Right lobe of liver (tissue), 6 donors: ENCODE data around the gene ZNF581. TPM values are rescaled to one million over a fixed set of nuclear protein-coding genes. Genes with fewer than 3 reads are reported as not detected.

Experiments used
- ATAC-seq, 4 donors: fragments of 200-7000 bp; cut with Tn5 transposase; one replicate each; pipeline ENCODE4 v1.9.1; 2020; ENCODE audit warnings: mild to moderate bottlenecking in 4 of 4, moderate library complexity in 4 of 4
- DNase-seq, 3 donors: peaks; one replicate each; pipeline ENCODE4 v3.0.0-alpha.2; 2020
- H3K27ac ChIP-seq, 3 donors: fragments of 200-600 bp; one replicate each; pipeline ENCODE4 v1.8.0; 2022
- H3K27me3 ChIP-seq, 2 donors: fragments of 200-600 bp; one replicate each; pipeline ENCODE4 v1.8.0; 2022
- H3K36me3 ChIP-seq, 4 donors: fragments of 200-600 bp; sonication (generic) in 1 of 4; one replicate each; pipeline versions ENCODE4 v1.5.1 to v1.8.0; 2017 to 2022; ENCODE audit warnings: control low read depth in 1 of 4
- H3K4me1 ChIP-seq, 4 donors: fragments of 200-600 bp; sonication (generic) in 1 of 4; one replicate each; pipeline versions ENCODE4 v1.5.1 to v1.8.0; 2017 to 2022; ENCODE audit warnings: control low read depth in 1 of 4
- H3K4me3 ChIP-seq, 3 donors: fragments of 200-600 bp; one replicate each; pipeline ENCODE4 v1.8.0; 2022
- H3K9me3 ChIP-seq, 4 donors: fragments of 200-600 bp; sonication (generic) in 1 of 4; one replicate each; pipeline versions ENCODE4 v1.5.1 to v1.8.0; 2017 to 2022; ENCODE audit warnings: control low read depth in 1 of 4
- POLR2A ChIP-seq: fragments of 450-650 bp; IDR thresholded peaks from one replicate; pipeline ENCODE4 v1.6.1; 2017; ENCODE audit warnings: antibody characterized with exemption, mild to moderate bottlenecking
- WGBS: methylation state at CpG from one replicate; pipeline ENCODE4 v1.1.6; 2018; ENCODE audit warnings: low coverage, low lambda C conversion rate; ENCODE audit not compliant: insufficient coverage; ENCODE audit errors: missing lambda C conversion rate; 5-methylcytosine and 5-hydroxymethylcytosine counted together
- intact Hi-C, 2 donors: fragments of 100-400 bp; cut with DNase I; formaldehyde crosslinking; loops; one replicate each; pipeline versions ENCODE4 v1.11.2 to v1.14.1; 2022
- total RNA-seq, 6 experiments: library from RNA; depleted of rRNA in 2 of 6; stranded (reverse); fragments of >200 nt in 2 of 6; fragmentation: NEBNext Ultra II Directional in 3 of 6; extraction: Animal tissue kit (Norgen Biotek cat#: 25700) in 3 of 6; gene quantifications; one replicate each; pipeline versions ENCODE4 v1.1.0 to v1.2.4, GENCODE V29; 2016 to 2023
- TF ChIP-seq, protein P1 (sequence below), 4 donors: fragments of 200-600 bp in 3 of 4; fragments of 450-650 bp in 1 of 4; IDR thresholded peaks; one replicate each; pipeline versions ENCODE4 v1.5.1 to v1.8.0; 2016 to 2022; ENCODE audit warnings: antibody characterized with exemption in 4 of 4, mild to moderate bottlenecking in 2 of 4
- donor health status: DM: no; HTN: yes; CAD: no.
- donor health status: DM: no; HTN: no; CAD: no.
- donor health status: DM: no; HTN: no; CAD: no.
- donor health status: DM: no; HTN: yes; CAD: no.
- donor health status: DM: no; HTN: yes; CAD: no.

Gene ZNF581
- total RNA-seq, 6 experiments from 2014 or later, result 2.7 to 7.3 (median 5.1) TPM

GRCh38 chr19:55676383-55676782, 32.9 kb downstream of the ZNF581 start:
- Histone ChIP-seq H3K9me3 (no peaks in the 10 kb centered on the region), H3K36me3 (peaks cover 0 to 36% (median 10%) of the 10 kb centered on the region in 4 donors), H3K4me1 (peaks cover 0 to 49% (median 26%) of the 10 kb centered on the region in 4 donors), H3K27me3 (no peaks in the 10 kb centered on the region), H3K4me3 (peak overlapping the region; percentile 64 to 97 (median 83)), H3K27ac (peak overlapping the region in 2 of 3 donors; percentile 29 to 77)
- peak in 1 of 3 donors; percentile 76 for DNase-seq
- intact Hi-C loops, result no loop called here
- TF ChIP-seq POLR2A, result no peak
- TF ChIP-seq, protein P1, sequence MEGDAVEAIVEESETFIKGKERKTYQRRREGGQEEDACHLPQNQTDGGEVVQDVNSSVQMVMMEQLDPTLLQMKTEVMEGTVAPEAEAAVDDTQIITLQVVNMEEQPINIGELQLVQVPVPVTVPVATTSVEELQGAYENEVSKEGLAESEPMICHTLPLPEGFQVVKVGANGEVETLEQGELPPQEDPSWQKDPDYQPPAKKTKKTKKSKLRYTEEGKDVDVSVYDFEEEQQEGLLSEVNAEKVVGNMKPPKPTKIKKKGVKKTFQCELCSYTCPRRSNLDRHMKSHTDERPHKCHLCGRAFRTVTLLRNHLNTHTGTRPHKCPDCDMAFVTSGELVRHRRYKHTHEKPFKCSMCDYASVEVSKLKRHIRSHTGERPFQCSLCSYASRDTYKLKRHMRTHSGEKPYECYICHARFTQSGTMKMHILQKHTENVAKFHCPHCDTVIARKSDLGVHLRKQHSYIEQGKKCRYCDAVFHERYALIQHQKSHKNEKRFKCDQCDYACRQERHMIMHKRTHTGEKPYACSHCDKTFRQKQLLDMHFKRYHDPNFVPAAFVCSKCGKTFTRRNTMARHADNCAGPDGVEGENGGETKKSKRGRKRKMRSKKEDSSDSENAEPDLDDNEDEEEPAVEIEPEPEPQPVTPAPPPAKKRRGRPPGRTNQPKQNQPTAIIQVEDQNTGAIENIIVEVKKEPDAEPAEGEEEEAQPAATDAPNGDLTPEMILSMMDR (IDR thresholded peaks at IDR 0.05), result peak in 3 of 4 donors; percentile 21 to 39 (median 38)
- ATAC-seq, result peak in 3 of 4 donors; percentile 3 to 34 (median 8)
- 14% methylated on average over 4 of the region's 5 CpGs for WGBS

GRCh38 chr19:55676889-55677505, 33.5 kb downstream of the ZNF581 start:
- ATAC-seq, result no peak
- 58% methylated on average over 7 of the region's 7 CpGs for WGBS
- H3K27me3 ChIP-seq, result no peaks in the 10 kb centered on the region
- TF ChIP-seq, protein P1 (IDR thresholded peaks at IDR 0.05), result no peak
- TF ChIP-seq POLR2A, result no peak
- peak overlapping the region in 2 of 3 donors; percentile 83 to 97 for H3K4me3 ChIP-seq
- peak overlapping the region; percentile 29 to 77 (median 43) for H3K27ac ChIP-seq
- peaks cover 0 to 36% (median 10%) of the 10 kb centered on the region in 4 donors for H3K36me3 ChIP-seq
- no peaks in the 10 kb centered on the region for H3K9me3 ChIP-seq
- H3K4me1 ChIP-seq, result peaks cover 0 to 56% (median 29%) of the 10 kb centered on the region in 4 donors
- intact Hi-C loops, result no loop called here
- no peak for DNase-seq

- peaks cover 0 to 31% (median 10%) of the 10 kb centered on the region in 4 donors for H3K36me3 ChIP-seq
- 20% methylated on average over 3 of the region's 6 CpGs for WGBS
- ATAC-seq, result peak in 3 of 4 donors; percentile 4 to 16 (median 6)
- no peaks in the 10 kb centered on the region for H3K27me3 ChIP-seq
- H3K4me3 ChIP-seq, result no peak overlapping the region
- peak overlapping the region; percentile 29 to 77 (median 43) for H3K27ac ChIP-seq
- peaks cover 0 to 62% (median 30%) of the 10 kb centered on the region in 4 donors for H3K4me1 ChIP-seq
- DNase-seq, result peak in 1 of 3 donors; percentile 53
- TF ChIP-seq, protein P1 (IDR thresholded peaks at IDR 0.05), result no peak
- TF ChIP-seq POLR2A, result no peak
- H3K9me3 ChIP-seq, result no peaks in the 10 kb centered on the region
- intact Hi-C loops, result no loop called here
Observed at GRCh38 chr19:55677572-55678028, 34.2 kb downstream of the ZNF581 start.

GRCh38 chr19:55678121-55678671, 34.7 kb downstream of the ZNF581 start:
- intact Hi-C loops, result no loop called here
- DNase-seq (peak in 1 of 3 donors; percentile 71), ATAC-seq (peak; percentile 17 to 42 (median 30))
- Histone ChIP-seq H3K27me3 (no peaks in the 10 kb centered on the region), H3K27ac (peak overlapping the region; percentile 29 to 77 (median 43)), H3K36me3 (peaks cover 0 to 25% (median 10%) of the 10 kb centered on the region in 4 donors), H3K4me1 (peaks cover 0 to 67% (median 33%) of the 10 kb centered on the region in 4 donors), H3K9me3 (no peaks in the 10 kb centered on the region), H3K4me3 (no peak overlapping the region)
- WGBS, result 50% methylated on average over 14 of the region's 21 CpGs
- TF ChIP-seq, protein P1 (IDR thresholded peaks at IDR 0.05), result no peak
